OCI-M1 (cell line): Measurements from ENCODE around the gene MED13L.

Source experiments
- DNase-seq: peaks from one replicate; lab custom pipeline; 2025; lab: John Stamatoyannopoulos, UW

The MED13L gene

DNA sequence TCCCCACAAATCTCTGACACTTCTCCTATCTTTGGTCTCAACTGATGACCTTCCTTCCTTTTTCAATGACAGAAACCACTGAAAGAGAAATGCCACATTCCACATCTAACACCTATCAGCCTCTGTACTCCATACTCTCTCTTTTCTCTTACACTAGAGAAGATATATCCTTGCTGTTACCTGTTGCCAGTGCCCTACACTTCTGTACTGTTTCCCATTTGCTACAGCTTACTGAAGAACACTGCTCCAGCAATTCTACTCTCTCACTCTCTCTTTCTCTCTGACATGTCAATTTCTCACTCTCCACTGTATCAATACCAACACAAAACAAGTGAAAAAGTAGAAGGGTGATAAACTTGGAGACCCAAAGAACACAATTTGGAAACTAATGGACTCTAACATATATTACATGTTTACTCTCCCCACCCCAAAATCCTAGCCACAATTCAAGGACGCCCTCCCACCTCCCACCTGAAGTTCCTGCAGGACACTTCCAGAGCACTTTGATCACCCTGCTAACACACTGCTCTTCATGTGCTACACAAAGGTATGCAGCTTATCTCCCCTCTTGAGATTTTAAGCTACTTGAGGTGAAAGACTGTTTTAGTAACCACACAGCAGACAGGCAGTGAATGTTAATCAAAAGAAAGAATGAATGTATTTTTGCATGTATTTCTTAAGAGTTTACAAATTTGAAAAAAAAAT lies 95.0 kb downstream of the MED13L start:
- no peak for DNase-seq

DNA sequence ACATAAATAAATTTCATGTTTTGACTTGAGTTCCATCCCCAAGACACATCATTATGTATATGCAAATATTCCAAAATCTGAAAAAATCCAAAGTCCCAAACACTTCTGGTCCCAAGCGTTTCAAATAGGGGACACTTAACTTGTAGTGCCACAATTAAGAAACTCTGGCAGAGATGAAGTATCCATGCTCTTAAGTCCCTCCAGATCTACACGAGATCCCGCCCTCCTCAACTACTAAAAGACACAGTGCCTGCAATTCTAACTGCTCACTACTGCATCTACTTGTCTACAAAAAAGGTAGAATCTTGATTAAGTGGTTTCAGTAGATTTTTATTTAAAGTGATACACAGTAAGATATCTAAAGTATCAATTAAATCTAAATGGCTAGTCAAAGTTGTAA lies 97.0 kb downstream of the MED13L start:
- DNase-seq: no peak

DNA sequence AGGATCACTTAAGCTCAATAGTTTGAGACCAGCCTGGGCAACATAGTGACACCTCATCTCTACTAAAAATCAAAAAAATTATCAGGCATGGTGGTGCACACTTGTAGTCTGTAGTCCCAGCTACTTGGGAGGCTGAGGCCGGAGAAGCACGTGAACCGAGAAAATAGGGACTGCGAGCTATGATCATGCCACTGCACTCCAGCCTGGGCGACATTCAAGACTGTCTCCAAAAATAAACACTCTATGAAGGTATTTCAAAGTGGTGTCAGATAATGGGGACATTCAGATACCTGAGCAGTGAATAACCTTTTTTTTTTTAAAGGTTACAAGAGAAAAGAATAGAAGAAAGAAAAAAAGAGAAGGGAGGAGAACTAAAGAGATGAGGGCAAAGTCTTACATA lies 98.1 kb downstream of the MED13L start:
- no peak for DNase-seq

DNA sequence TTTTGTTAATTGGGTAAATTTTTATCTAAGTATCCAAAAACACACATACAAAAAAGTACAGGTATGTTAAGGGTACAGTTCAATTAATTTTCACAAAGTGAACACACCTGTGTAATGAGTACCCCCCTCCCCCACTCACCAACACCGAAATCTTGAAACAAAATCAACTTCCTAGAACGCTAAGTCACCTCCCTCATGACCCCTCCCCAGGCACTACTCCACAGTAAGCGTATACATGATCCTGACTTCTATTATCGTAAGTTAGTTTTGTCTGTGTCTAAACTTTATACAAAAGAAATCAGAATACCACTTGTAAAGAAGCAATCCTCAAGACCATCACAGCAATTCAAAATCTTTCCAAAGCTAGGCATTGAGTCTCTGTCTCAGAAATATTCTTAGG lies 100.5 kb downstream of the MED13L start:
- DNase-seq: no peak

DNA sequence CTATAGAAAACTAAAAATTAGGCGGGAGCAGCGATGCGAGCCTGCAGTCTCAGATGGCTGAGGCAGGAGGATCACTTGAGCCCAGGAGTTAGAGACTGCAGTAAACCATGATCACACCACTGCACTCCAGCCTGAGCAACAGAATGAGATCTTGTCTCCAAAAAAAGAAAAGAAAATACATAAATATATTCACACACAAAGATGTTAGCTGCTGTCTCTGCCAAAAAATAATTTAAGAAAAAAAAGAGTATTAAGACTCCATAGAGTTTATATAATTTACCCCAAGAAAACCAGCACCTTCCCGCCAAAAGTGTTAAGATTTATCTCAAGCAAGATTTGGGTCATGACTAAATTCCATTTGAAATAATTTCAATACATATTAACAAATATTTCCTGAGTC lies 102.6 kb downstream of the MED13L start:
- no peak for DNase-seq

DNA sequence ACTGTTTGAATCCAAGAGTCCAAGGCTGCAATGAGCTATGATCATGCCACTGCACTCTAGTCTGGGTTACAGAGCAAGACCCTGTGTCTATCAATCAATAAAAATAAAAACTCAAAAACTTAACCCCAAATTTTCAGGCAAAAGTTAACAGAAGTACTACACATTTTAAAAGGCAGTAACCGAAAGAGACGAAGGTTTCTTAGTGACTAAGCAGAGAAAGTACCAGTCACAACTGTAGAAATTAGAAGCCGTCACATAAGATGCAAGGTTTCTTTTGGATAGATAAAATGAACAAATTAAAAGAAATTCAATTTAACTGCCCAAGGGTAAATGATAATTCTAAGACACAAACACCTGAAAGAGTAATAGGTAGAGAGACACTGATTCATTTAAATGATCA lies 103.5 kb downstream of the MED13L start:
- DNase-seq: no peak

DNA sequence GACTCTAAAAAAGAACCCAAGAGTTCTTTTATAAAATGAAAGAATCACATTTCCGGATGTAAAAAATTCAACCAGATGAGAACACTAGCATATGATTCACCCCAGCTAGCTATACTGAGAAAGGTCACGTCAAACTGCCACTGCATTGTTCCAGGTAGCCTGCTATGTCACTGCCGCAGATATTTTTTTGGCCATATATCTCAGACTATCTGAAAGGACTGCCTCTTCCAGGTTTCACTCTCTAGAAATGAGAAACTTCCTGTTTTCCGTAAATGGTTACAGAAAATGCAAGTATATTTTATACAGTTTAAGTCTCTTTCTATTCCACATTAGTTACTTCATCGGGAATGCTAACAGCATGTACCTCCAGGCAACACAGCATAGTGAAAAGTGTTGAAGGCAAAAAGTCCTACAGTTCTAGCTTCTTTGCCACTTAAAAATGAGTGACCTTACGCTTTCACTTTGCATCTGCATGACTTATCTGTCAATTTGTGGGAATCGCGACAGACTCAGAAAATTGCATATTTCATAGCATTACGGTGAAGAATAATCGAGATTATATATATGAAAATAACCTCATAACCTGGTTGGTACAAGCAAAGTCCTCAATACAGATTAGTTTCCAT lies 105.2 kb downstream of the MED13L start:
- DNase-seq: peak; percentile 74

DNA sequence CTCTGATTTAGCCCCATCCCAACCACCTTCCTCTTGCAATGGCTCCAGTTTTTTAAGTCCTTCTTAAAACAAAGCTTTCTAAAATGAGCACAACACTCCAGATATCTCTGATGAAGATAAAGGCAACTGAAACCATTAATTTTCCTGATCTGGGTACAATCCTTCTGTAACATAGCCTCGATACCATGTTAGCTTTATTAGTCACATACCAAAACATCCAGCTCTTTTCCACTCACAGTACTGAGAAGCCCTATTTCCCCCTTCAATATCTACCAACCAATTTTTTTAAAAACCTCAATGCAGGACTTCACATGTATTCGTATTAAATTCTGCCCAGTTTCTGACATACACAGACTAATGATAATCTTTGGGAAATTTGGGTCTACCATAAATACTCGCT lies 105.9 kb downstream of the MED13L start:
- no peak for DNase-seq

DNA sequence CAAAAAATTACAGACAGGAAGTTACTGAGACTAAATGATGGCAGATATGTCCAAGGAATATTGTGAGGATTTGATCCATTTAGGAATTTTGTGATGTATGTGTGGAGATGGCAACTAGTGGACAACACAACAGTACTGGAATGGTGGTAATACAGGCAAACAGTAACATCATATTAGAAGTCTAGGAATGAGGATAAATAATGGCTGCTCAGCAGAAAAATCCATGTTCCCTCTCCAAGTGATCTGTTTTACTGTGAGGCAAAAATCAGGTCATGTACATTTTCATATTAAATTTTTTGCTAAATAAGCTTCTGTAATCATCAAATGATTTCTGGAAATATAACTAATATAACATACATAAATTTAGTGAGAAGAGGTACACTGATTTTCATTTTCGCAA lies 108.4 kb downstream of the MED13L start:
- no peak for DNase-seq

DNA sequence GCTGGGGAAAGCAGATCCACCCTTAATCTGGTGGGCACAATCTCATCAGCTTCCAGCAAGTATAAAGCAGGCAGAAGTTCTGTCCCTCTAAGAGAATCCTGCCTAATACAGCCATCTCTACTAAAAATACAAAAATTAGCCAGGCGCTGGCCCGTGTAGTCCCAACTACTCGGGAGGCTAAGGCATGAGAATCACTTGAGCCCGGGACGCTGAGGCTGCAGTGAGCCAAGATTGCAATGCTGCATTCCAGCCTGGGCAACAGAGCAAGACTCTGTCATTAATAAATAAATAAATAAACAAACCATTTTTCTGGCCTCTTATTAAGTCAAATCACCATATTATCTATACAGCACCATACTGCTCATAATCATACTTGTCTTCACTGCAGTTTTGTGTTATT lies 111.2 kb downstream of the MED13L start:
- DNase-seq: no peak

DNA sequence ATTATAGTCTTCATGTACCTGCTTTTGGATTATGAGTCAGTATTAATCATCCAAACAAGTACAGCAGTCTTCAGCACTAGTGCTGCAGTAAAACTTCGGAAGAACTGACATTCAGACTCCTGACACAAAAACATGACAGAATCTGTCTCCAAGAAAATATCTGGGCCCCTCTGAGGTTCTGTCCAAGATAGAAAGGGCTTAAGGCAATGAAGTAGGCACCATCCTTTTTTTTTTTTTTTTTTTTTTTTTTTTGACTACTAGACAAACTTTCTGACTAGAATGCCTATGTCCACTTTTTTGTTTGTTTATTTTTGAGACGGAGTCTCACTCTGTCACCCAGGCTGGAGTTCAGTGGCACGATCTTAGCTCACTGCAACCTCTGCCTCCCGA lies 112.5 kb downstream of the MED13L start:
- peak; percentile 35 for DNase-seq

DNA sequence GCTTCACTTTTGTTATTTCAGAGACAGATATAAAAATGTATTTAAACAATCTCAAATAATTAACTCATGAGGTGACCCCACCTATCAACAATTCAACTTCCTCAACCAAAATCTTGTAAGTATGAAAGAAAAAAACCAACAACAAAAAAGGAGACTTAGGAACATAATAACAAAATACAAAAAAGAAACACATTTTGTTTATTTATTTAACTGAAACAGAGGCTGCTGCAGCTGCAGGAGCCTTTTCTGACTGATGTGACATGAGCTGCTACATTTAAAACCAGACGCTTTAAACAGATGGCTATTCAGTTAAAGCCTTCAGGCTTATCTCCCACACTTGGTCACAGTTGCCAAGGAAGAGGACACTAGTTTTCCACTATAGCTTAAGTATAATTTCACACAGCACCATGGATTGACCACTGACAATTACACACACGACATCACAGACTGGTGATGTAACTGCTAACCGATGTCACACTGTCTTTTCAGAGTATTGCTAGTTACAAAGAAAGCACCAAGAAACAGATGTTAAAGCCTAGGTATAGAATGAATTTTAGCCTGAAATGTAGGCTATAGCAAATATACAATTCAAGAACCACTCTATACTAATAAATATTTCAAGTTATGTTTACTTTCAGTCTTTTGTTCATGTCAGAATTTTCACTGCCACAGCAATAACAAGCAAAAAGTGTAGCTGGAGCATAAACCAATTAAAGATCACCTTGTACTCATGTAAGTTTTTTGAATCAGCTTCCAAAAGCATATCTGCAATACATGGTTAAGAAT lies 113.0 kb downstream of the MED13L start:
- DNase-seq: peak; percentile 87

DNA sequence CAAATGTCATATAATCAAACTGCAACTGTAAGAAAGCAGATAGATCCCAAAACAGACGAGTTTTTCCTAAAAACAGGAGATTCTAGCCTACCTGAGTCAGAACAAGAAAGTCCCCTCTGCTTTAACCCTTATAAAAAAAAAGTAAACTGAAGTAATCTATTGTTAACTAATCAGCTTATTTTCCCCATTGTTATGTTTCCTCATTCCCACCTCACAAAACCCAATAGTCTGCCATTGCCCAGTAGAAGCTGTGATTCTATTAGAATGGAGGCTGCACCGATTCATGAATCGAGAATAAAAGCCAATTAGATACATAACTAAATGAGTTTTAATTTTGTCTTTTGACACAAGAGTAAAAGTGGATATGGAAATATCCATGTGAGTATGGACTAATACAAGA lies 115.4 kb downstream of the MED13L start:
- no peak for DNase-seq

DNA sequence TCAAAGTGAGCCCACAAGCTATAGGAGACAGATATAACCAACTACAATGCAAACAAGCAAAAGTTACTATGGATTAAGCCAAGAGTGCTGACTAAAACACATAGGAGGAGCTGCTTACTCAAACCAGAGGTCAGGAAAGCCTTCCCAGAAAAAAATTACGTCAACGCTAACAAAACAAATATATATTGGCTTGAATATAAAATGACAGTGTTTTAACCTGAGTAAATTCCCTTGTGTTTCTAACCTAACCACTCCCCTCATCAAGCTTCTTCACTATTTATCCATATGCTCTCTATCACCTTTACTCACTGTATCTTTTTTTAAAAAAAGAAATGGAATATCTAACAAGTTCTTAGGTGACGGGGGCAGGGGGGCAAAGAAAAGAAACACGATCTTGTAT lies 115.9 kb downstream of the MED13L start:
- DNase-seq: no peak

DNA sequence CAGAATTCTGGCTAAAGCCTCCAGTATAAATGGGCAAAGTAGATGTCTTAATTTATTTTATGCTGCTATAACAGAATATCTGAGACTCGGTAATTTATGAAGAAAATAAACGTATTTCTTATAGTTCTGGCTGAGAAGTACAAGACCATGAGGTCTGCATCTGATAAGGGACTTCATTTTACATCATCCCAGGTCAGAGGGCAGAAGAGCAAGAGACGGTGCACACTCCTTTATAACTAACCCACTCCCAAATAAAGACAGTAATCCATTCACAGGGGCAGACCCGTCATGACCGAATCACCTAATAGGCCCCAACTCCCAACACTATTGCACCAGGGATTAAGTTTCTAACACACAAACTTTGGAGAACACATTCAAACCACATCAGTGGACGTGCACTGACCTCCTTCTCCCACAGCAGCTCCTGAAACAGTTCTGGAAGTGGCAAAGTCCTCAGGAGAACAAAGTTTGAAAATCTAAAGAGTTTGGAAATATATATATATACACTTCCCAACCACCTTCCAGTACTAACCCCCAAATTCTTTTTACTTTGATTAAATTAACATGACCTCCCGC lies 116.5 kb downstream of the MED13L start:
- no peak for DNase-seq

DNA sequence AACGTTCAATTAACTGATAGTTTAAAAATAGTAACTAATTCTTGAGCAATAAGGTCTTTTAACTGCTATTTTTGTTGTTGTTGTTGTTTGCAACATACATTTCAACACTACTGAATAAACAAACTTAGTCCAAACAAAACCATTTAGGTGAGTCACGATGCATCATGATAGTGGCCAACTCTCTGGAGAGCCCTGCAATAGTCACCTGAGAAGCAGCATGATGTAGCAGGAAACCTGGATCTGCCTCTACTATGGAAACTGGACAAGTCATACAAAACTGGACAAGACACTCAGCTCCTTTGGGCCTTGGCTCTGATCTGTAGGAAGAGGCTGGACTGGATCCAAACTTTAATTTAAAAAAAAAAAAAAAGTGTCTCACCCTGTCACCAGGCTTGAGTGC lies 117.3 kb downstream of the MED13L start:
- DNase-seq: no peak

DNA sequence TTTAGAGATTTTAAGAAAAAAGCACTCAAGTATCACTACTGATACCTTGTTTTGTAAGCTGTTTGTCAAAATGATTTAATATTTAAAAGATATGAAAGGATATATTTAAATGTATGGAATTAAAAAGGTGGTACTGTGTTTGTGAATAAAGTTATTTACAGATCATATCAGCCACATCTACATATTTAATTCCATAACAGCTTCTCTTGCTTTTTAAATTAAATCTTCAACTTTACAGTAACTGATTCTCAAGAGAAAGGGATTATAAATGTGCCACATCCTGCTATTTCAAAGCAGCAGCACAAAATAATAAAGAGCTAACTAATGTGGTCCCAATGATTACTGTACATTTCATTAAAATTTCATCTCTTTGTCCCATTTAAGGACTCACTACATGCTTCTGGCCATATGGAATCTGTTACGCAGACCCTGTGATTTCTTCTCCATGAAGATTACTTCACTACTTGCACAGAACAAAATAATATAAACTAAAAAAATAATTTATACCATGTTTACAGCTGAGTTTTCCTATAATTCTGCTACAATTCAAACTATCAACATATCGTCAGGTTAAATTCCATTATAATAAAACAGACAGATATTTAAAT lies 117.8 kb downstream of the MED13L start:
- DNase-seq: no peak

DNA sequence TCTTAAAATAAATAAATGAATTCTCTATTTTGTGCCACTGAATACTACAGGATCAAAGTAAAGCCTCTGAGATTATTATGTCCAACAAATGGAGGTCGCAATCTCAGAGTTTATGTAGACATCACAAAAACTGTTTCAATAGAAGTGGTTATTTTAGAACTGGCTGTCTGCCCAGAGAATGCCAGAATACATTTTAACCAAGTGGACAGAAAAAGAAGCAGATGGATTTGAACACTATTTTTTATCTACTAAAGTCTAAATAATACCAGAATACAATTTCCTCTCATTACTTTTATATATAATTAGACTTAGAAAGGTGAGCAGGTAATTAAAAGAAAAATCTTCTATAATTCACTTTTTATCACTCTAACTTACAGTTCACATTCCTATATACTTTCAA lies 118.3 kb downstream of the MED13L start:
- DNase-seq: peak; percentile 15

DNA sequence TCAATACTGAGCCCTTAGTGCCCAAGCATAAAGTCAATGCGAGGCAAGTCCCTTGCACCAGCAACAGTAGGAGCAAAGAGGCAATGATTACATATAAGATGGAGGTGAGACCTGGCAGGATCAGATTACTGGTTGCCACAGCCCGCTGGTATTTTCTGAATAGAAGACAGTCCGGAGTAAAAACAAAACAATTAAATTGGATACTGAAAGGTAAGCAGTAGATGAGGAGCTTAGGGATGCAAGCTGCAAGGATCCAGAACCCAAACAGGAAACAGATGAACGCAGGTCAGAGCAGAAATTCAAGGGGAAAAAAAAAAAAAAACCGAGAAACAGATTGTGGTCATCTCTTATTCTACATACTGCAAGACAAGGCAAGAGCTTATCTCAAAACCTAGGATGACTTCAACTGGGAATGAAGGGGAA lies 119.6 kb downstream of the MED13L start:
- DNase-seq: no peak

DNA sequence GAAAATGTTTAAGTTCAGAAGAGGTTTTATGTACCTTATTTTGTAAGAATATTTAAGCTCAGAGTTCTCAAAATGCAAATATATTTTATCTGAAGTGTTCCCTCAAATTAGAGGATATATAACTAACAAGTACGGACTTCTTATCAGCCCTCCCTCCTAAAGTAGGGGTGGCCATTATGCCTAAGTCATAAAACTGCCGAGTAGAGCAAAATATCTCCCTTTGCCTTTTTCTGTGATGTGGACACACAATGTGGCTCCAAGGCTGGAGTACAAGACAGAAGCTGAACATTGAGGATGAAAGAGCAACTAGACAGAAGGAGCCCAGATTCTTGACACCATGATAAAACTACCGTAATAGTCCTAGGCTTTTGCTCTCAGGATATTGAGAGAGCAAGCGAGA lies 120.9 kb downstream of the MED13L start:
- DNase-seq: no peak

DNA sequence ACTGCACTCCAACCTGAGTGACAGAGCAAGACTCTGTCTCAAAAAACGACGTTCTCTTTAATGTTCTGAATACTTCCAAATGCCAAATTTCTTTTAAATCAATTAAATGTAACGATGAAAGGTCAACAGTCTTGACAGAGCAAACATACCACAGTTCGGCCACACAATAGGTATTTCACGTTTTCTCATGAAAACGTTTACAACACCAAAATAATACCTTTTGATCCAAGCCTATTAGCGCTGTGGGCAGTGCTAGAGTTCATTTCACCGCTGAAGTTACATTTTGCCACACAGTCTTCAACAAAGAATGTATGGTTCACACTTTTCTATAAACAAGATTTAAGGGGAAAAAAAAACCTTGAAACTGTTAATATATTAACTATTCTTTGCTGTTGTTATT lies 122.1 kb downstream of the MED13L start:
- no peak for DNase-seq

DNA sequence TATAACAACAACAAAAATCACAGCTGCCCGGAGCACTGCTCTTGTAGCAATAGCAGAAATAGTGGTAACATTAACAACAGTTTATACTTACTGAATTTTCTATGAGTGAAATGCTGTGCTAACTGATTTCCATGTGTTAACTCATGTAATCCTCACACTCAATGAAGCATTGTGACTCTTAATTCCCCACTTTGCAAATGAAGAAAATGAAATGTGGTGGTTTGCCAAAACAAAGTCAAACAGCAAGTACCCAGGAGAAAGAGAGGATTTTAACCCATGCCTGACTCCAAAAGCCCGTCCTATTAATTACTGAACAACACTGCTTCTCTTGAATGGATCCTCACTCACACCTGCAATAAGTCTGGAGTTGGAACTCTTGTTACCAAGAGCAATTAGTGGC lies 123.5 kb downstream of the MED13L start:
- no peak for DNase-seq

DNA sequence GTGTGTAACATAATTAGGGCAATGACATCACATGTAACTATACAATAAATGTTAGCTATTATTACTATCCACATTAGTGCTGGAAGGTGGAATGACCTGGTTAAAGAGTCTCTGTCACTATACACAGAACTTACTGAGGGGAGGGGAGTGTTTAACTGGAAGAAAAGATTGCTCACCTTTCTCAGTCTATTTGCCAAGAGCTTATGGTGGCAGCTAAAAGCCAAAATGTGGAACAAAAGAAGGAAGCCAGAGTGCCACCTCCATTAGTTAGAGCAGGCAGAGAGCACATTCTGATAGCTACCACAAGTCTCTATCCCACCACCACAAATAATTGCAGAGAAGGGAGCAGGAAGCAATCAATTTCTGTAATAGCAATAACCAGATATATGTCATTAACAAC lies 124.4 kb downstream of the MED13L start:
- DNase-seq: no peak
